Stimulated activated CD8-positive, alpha-beta memory T cell treated with anti-CD3 and anti-CD28 coated beads, Interleukin-2, amount 100 ng/mL, for 1 hour (primary cell): Measurements from ENCODE around the gene SLC52A1.
A peak's percentile ranks its signal among the peaks of the same experiment; 100 is the strongest.
"Not testable (repeated sequence)": the region's sequence is repeated elsewhere in the genome, so short reads cannot be mapped to it uniquely, and the experiment has no call there.

Source experiments
- DNase-seq, 2 donors: peaks; one replicate each; pipeline ENCODE4 v3.0.0-alpha.2; 2020; ENCODE audit warnings: low read depth in 2 of 2

Gene SLC52A1

DNA sequence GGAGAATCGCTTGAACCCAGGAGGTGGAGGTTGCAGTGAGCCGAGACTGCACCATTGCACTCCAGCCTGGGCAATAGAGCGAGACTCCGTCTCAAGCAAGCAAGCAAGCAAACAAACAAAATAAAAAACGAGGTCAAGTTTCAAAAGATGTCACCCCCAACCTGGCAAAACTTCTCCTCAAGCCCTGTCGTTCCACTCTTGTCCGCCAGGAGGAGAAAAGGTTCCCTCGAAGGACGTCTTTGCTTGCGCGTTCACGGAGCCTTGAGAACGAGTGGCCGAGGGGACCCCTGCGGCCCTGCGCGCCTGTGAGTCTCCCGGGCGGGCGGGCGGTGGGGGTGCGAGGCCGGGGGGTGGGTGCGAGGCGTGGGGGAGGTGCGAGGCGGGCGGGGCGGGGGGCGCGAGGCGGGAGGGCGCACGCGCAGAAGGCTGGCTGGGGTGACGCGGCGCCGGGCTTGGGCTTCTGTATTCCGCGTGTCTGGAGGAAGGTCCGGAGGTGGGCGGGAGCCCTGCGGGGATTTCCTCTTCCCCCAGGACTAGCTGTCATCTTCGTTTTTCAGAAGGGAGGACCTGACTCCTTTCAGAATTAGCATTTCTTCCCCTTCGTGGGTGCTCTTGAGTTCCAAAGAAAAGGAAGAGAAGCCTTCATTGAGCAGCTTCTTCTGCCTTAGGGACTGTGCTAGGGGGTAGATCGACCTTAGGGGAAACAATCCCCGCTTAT, 3.7 kb downstream of the SLC52A1 start:
- DNase-seq: peak; percentile 54 to 66

DNA sequence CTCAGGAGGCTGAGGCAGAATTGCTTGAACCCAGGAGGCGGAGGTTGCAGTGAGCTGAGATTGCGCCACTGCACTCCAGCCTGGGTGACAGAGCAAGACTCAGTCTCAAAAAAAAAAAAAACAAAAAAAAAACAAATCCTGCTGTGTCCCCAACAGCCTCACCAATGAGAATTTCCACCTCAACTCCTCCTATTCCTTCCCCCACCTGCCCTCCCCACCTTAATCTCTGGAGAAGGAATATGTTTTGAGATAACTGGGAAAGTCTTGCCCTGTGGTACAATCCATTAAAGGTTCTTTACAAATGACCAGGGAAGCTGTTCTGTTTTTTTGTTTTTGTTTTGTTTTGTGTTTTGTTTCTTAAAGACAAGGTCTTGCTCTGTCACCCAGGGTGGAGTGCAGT, 5.1 kb downstream of the SLC52A1 start:
- not testable (repeated sequence) for DNase-seq

DNA sequence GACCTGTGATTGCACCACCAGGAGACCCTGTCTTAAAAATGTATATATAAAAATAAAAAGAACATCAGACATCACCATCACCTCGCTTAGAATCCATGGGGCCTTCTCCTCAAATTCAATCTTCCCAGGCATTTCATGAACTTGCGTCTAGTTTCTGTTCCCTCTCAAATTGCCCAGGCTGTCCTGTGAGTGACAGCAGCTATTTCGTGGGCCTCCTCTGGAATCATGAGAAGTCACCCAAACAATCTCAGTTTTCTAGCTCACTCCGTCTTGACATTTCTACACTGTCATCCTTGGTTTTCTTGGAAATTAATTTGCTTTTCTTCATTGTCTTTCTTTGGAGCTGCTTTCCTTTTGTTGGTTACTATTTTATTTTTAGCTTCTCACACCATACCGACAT, 7.3 kb downstream of the SLC52A1 start:
- DNase-seq: no peak

DNA sequence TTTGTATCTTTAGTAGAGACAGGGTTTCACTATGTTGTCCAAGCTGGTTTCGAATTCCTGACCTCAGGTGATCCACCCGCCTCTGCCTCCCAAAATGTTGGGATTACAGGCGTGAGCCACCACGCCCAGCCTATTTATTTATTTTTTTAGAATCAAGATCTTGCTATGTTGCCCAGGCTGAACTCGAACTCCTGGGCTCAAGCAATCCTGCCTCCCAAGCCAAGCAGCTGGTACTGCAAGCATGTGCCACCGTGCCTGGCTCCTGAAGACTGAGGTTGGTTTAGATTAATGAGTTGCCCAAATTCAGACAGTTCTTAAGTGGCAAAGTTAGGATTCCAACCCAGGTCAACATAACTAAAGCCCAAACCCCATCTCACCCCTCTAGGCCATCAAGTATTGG, 7.9 kb downstream of the SLC52A1 start:
- no peak for DNase-seq

DNA sequence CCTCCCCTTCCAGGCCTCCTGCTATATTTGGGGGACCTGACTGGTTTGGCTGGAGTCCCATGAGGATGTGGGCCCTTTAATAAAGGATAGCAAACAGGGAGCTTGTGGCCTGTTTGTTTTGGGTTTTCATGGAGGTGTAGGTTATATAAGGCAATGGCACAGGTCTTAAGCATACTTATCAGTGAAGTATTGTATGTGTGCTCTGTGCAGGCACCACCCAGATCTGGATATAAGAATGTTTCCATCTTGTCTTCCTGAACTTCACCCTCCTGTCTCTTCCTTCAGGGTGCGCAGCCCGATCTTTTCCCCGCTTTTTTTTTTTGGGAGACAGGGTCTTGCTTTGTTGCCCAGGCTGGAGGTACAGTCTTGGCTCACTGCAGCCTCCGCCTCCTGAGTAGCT, 10.6 kb downstream of the SLC52A1 start:
- no peak for DNase-seq

DNA sequence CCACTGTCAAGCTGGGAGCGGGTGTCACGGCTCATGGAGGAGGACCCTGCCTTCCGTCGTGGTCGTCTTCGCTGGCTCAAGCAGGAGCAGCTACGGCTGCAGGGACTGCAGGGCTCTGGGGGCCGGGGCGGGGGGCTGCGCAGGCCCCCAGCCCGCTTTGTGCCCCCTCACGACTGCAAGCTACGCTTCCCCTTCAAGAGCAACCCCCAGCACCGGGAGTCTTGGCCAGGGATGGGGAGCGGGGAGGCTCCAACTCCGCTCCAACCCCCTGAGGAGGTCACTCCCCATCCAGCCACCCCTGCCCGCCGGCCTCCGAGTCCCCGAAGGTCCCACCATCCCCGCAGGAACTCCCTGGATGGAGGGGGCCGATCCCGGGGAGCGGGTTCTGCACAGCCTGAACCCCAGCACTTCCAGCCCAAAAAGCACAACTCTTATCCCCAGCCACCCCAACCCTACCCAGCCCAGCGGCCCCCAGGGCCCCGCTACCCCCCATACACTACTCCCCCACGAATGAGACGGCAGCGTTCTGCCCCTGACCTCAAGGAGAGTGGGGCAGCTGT, 11.6 kb downstream of the SLC52A1 start:
- DNase-seq: no peak

DNA sequence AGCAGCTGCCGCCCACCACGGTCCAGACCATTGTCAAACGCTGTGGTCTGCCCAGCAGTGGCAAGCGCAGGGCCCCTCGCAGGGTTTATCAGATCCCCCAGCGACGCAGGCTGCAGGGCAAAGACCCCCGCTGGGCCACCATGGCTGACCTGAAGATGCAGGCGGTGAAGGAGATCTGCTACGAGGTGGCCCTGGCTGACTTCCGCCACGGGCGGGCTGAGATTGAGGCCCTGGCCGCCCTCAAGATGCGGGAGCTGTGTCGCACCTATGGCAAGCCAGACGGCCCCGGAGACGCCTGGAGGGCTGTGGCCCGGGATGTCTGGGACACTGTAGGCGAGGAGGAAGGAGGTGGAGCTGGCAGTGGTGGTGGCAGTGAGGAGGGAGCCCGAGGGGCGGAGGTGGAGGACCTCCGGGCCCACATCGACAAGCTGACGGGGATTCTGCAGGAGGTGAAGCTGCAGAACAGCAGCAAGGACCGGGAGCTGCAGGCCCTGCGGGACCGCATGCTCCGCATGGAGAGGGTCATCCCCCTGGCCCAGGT, 13.0 kb downstream of the SLC52A1 start:
- DNase-seq: no peak

DNA sequence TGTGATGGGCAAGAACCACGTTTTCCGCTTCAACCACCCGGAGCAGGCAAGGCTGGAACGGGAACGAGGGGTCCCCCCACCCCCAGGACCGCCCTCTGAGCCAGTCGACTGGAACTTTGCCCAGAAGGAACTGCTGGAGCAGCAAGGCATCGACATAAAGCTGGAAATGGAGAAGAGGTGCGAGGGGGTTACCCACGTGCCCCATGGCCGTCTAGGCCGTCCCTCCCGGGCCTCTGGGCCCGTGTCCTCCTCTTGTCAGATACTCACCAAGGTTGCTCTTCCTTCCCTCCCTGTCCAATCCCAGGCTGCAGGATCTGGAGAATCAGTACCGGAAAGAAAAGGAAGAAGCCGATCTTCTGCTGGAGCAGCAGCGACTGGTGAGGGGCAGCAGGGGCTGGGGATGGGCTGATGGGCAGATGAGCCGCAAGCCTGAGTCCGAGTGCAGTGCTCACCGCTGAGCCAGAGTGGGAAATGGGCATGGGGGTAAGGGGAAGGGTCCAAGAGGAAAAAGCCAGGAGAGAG, 14.7 kb downstream of the SLC52A1 start:
- DNase-seq: no peak

DNA sequence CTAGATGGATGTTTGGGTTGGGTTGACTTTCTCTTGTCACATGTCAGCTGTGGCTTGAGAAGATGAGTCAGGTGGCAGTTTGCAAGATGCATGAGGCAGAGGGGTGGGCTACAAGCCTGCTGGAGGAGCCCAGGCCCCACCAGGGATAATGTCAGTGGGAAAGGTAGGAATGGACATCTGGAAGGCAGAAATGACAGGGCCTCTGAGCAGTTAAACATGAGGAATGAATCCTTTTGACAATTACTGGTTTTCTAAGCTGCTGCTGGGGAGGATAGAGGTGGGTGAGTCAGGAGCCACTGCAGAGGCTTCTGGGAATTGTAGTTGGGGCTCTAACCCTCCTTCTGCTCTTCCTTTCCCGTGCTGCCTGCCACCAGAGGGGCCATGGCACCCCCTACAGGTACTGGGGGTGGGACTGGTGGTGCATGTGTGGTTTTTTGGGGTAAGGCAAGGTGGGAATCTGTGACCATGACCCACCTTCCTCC, 15.7 kb downstream of the SLC52A1 start:
- peak; percentile 13 to 24 for DNase-seq

DNA sequence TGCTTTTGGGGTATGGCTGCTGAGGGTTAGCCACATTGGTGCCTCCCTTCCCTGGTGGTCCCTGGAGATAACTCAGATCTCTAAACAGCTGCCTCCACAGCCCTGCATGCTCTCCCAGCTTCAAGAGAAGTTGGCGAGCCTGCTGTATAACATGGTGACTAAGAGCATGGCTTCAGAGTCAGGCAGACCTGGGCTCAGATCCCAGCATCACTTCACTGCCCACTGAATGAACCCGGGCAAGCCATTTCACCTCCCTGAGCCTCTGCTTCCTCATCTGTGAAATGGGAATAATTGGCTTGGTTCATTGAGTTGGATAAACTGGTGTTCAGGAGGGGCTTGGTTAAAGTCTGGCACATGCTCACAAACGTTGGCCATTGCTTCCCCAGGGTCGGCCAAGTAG, 20.9 kb downstream of the SLC52A1 start:
- DNase-seq: no peak

DNA sequence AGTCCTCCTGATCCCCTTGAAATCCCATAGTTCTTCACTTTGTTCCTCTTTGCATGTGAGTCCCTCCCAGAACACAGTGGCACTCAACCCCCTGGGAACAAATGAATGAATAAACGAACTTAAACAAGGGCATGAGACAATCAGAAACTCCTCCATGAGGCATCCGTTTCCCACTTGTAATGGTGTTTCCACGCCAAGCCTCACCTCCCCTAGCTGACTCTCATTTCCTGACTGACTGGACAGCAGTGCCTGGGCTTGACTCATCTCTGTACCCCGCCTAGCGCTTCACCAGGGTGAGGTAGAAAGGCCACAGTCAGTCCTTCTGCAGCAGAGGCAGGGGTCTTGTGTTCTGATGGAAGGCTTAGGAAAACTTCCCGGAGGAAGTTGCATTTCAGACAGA, 23.3 kb downstream of the SLC52A1 start:
- DNase-seq: no peak

DNA sequence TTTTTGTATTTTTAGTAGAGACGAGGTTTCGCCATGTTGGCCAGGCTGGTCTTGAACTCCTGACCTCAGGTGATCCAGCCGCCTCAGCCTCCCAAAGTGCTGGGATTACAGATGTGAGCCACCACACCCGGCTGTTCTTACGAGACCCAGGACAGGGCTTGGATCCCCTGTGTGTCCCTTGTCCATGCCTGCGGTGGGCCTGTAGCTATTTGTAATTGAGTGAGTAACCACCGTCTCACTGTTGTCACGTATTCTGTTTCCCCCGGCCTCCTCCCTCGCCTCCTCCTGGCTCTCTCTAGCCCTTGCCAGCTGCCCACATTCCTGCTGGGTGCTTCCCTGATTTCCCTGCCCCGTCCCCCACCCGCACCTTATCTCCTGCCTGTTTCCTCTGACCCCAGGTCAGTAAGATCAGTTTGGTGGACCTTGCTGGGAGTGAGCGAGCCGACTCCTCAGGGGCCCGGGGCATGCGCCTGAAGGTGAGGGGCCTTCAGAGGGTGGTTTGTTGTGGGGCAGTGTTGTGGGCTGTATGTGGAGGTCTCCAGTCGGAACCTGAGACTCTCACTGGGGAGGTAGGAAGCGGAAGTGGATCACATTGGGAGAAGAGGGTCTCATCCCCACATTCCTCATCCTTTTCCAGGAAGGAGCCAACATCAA, 31.9 kb downstream of the SLC52A1 start:
- no peak for DNase-seq

DNA sequence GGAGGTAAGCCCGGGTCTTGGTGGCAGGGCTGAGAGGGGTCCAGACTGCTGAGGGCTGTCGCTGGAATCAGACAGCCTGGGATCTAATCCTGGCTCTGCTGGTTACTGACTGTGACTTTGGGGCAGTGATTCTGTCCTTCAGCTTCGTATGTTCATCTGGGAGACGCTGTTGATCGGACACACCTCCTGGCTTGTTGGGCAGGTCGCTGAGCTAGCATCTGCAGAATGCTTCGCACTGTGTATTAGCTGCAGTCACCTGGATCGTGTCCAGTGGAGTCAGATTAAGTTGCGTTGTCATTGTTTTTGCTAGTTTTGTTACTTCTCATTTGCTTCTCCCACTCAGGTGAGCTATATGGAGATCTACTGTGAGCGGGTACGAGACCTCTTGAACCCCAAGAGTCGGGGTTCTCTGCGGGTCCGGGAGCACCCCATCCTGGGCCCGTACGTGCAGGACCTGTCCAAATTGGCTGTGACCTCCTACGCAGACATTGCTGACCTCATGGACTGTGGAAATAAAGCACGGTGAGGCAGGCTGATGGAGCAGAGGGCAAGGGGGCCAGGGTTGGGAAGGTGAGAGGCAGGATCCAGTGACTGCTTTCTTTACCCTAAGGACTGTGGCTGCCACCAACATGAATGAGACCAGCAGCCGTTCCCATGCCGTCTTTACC, 33.0 kb downstream of the SLC52A1 start:
- DNase-seq: no peak

DNA sequence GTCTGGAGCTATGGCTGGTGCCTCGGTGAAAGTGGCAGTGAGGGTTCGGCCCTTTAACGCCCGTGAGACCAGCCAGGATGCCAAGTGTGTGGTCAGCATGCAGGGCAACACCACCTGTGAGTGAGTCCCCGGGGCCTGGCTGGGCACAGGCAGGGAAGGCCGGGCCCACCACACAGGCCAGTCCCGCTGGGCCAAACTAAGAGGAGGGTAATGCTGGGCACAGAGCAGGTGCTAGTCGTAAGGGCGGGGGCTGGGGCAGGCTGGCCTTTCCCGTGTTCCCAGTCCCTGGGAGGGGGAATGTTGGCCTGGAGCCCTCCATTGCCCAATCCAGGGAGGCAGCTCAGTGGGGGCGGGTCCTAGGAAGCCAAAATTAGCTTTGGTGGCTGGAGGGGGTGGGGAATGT, 35.0 kb downstream of the SLC52A1 start:
- DNase-seq: no peak

DNA sequence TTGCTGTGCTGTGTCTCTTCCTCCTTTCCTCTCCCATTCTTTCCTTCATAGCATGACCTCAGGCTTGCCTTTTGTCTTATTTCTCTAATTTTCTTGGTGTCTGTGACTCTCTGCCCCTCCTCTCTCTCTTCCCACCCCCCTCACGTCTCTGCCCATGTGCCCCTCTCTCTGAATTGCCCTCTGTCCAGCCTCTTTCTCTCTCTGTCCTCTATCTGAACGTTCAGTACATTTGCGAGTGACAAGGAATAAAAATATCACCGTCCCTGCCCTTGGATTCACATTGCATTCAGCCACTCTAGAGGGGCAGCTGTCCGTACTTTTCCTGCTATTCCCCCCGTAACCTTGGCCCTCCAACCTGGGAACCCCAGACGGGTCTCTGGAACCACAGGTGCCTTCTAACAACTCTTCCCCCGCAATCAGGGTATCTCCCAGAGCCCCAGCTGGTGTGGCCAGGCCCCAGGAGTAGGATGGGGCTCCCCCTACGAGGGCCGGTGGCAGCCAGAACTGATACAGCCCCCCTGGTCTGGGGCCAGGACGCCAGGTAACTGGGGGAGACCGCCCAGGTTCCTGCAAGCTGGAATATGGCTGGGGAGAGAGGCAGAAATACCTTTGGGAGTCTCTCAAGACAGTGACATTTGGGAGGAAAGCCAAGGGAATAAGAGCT, 35.7 kb downstream of the SLC52A1 start:
- no peak for DNase-seq

DNA sequence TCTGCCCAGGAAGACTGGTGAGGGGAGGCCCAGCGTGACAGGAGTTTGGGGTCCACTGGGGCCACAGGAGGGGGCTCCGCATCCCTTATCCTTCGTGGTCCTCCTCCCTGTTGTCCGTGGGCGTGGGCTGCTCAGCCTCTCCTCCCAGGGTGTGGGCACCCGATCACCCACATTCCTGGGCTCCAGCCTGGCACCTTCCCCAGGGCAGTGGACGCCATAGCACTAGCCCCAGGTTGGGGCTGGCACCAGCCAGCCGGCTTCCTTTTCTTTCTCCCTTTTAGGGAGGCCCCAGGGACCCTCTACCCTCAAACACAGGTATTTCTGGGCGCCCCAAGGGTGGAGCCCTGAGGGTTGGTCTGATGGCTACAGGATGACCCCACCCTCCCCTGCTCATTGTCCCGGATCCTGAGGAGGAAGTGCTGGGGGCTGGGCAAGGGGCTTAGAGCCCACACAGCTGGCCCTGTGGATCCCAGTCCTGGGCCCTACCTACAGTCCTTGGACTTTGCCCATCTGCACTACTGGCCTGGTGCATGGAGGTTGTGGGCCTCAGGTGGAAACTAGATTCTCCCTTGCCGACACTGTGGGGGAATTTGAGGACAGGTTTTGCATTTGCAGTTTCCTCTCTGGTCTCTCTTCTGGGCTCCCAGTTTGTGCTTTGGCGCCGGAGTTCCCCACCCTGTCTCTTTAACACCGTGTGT, 36.3 kb downstream of the SLC52A1 start:
- DNase-seq: no peak

DNA sequence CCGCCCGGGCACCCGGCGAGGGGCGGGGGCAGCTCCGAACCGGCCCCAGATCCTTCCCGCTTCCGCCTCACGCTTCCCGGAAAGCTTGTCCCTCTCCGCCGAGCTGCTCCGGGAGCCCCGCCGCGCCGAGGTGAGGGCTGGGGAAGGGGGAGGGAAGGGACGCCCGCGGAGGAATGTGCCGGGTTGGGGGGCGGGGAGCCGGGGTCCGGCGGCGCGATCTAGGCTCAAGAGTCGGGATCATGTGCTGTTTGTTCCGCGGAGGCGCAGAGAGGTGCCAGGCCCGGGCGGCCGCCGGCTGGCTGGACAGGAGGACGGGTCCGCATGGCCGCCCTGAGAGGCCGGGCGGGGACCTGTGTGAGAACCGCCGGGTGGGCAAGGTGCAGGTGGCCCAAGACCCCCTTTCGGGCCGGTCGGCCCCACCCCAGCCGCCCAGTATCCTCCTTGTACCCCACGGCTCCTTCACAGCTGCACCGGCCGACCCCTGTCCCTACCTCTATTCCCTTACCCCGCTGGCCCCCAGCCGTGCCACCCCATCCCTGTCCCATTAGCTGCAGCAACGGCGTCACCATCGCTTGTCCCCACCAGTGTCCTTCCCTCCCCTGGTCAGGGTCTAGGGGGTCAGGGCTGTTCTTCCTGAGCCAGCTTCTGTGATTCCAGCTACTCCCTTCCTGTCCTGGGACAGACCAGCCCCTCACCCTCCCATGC, 37.0 kb downstream of the SLC52A1 start:
- DNase-seq: no peak

DNA sequence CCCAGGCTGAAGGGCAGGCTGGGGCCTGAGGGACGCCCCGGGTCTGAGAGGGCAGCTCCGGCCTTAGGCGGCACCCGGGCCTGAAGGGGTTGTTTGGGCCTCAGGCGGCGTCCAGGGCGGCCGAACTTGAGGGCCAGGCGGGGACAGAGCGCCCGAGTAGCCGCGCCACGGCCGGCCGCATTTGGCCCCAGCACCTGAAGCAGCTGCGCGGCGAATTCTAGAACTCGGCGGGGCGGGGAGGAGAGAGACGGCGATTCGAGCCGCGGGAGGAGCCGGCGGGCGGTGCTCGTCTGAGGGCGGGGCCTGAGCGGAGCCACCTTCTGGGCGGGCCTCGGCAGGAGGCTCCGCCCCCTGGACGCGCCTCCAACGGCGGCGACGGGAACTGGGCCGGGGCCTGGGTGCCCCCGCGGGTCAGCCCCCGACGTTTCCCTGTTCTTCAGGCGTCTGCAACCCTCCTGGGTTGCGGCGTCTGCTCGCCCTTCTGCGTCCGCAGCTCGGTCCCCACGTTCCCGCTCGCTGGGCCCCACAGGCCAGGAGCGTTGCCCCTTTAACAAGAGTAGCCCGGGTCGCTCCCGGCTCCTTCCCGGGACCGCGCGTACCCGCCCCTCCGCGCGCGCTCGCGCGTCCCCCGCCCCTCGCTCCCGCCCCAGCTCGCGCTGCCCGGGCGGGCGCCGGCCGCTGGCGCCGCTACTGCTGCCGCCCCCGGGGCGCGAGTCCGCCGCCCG, 37.8 kb downstream of the SLC52A1 start, which contains the start of the genes INCA1 and KIF1C:
INCA1 (minus strand) TSS at position 221 of the 725 bp plus-strand sequence. CDS start 3,085 bp downstream, outside the sequence.
KIF1C (plus strand) TSS at position 649 of the 725 bp plus-strand sequence. CDS start 2,297 bp downstream, outside the sequence.
- peak; percentile 81 to 86 for DNase-seq

DNA sequence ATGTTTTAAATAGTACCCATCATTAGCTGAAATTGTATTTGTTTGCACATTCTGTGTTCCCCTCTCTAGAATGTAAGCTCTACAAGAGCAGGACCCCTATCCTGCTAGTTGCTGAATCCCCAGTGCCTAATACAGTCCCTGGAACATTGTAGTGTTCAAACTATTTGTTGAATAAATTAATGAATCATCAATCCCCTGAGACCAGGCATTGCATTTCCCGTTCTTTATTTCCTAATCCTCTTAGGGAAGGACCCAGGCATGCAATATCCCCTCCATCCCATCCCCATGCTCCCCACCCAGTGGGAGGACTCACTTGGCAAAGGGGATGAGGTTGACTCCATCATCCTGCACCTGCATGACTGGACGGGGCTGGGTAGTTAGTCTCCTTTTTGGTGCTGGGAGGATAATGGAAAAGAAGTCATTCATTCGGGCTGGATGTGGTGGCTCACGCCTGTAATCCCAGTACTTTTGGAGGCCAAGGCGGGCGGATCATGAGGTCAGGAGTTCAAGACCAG, 41.1 kb downstream of the SLC52A1 start:
- DNase-seq: no peak
